SK-N-SH (cell line): ENCODE data around the gene EEF1AKMT4. TPM values are rescaled to one million over a fixed set of nuclear protein-coding genes. Genes with fewer than 3 reads are reported as not detected.

Experiments used
- CTCF ChIA-PET: fragments of 300-600, 350-600 bp; formaldehyde crosslinking; extraction: SDS; loops from one replicate; lab custom pipeline; 2021; lab: Yijun Ruan, JAX
- POLR2A ChIA-PET: fragments of 350-600 bp; sonication (Branson Sonifier 250); formaldehyde crosslinking; extraction: SDS; loops from one replicate; lab custom pipeline; 2020; ENCODE audit warnings: antibody characterized with exemption, inconsistent platforms; lab: Yijun Ruan, JAX
- DNase-seq: peaks from one replicate; pipeline ENCODE4 v3.0.0; 2012
- H2AFZ ChIP-seq: fragments of 200-600 bp; sonication (generic); 2 replicates; pipeline ENCODE4 v1.8.1; 2016; ENCODE audit warnings: antibody characterized with exemption, mild to moderate bottlenecking, low read depth
- H3F3A ChIP-seq: fragments of 200-600 bp; sonication (generic); replicated peaks from 2 replicates; pipeline ENCODE3; 2016; ENCODE audit warnings: antibody characterized with exemption, mild to moderate bottlenecking; ENCODE audit not compliant: insufficient read depth
- H3K27ac ChIP-seq, 2 experiments: fragments of 200-500 bp in 1 of 2; fragments of 200-600 bp in 1 of 2; sonication (Bioruptor generic) in 1 of 2; sonication (generic), shearing (Covaris generic) in 1 of 2; 2 replicates each; pipeline versions ENCODE4 v1.5.1 to v1.6.1; 2014 to 2016; ENCODE audit warnings: low read depth in 2 of 2, inconsistent platforms in 1 of 2, low read length in 1 of 2, mild to moderate bottlenecking in 1 of 2, mixed read lengths in 1 of 2
- H3K27me3 ChIP-seq: fragments of 200-600 bp; sonication (generic), shearing (Covaris generic); 2 replicates; pipeline ENCODE4 v1.6.1; 2016; ENCODE audit warnings: mixed run types; ENCODE audit not compliant: insufficient read depth
- H3K36me3 ChIP-seq, 2 experiments: fragments of 200-500 bp in 1 of 2; fragments of 200-600 bp in 1 of 2; sonication (Bioruptor generic) in 1 of 2; sonication (generic) in 1 of 2; replicated peaks in 1 of 2; 2 replicates each; pipeline versions ENCODE3 to v1.5.1; 2014 to 2016; ENCODE audit warnings: low read length in 1 of 2, mild to moderate bottlenecking in 1 of 2; ENCODE audit not compliant: insufficient read depth in 2 of 2, control insufficient read depth in 1 of 2
- H3K4me1 ChIP-seq, 2 experiments: fragments of 200-500 bp in 1 of 2; fragments of 200-600 bp in 1 of 2; sonication (Bioruptor generic) in 1 of 2; sonication (generic), shearing (Covaris generic) in 1 of 2; 2 replicates each; pipeline versions ENCODE4 v1.5.1 to v1.6.1; 2014 to 2016; ENCODE audit warnings: low read depth in 1 of 2, low read length in 1 of 2, mixed run types in 1 of 2; ENCODE audit not compliant: insufficient read depth in 2 of 2, control insufficient read depth in 1 of 2
- H3K4me2 ChIP-seq: fragments of 200-600 bp; sonication (generic), shearing (Covaris generic); 2 replicates; pipeline ENCODE4 v1.6.1; 2017; ENCODE audit warnings: mixed run types
- H3K4me3 ChIP-seq, 2 experiments: fragments of 200-500 bp in 1 of 2; fragments of 200-600 bp in 1 of 2; sonication (Bioruptor generic) in 1 of 2; sonication (generic), shearing (Covaris generic) in 1 of 2; 2 replicates each; pipeline versions ENCODE4 v1.5.1 to v1.8.1; 2014 to 2016; ENCODE audit warnings: low read depth in 2 of 2, inconsistent platforms in 1 of 2, low read length in 1 of 2, mild to moderate bottlenecking in 1 of 2, mixed read lengths in 1 of 2, moderate library complexity in 1 of 2
- H3K79me2 ChIP-seq: fragments of 200-600 bp; sonication (generic); 2 replicates; pipeline ENCODE4 v1.8.1; 2017; ENCODE audit warnings: mild to moderate bottlenecking; ENCODE audit not compliant: insufficient read depth
- H3K9ac ChIP-seq: fragments of 200-600 bp; sonication (generic); 2 replicates; pipeline ENCODE4 v1.6.1; 2017; ENCODE audit warnings: mixed run types
- H3K9me2 ChIP-seq: fragments of 200-600 bp; sonication (generic); 2 replicates; pipeline ENCODE4 v1.6.1; 2017; ENCODE audit warnings: mixed run types
- H3K9me3 ChIP-seq: fragments of 200-600 bp; sonication (generic); 2 replicates; pipeline ENCODE4 v1.6.1; 2017; ENCODE audit warnings: mixed run types, mild to moderate bottlenecking, moderate library complexity
- H4K20me1 ChIP-seq: fragments of 200-600 bp; sonication (generic); 2 replicates; pipeline ENCODE4 v1.6.1; 2017; ENCODE audit warnings: mild to moderate bottlenecking, mixed run types; ENCODE audit not compliant: insufficient read depth
- ELF1 ChIP-seq: IDR thresholded peaks from 2 replicates; pipeline ENCODE4 v1.4.0; 2012
- EP300 ChIP-seq, 2 experiments: IDR thresholded peaks; 2 replicates each; pipeline versions ENCODE4 v1.4.0 to v1.6.1; 2012; ENCODE audit warnings: borderline replicate concordance in 1 of 2, low read depth in 1 of 2, low read length in 1 of 2
- GABPA ChIP-seq: IDR thresholded peaks from 2 replicates; pipeline ENCODE4 v1.4.0; 2012; ENCODE audit warnings: low read depth, mild to moderate bottlenecking
- NFIC ChIP-seq: IDR thresholded peaks from 2 replicates; pipeline ENCODE4 v1.4.0; 2012; ENCODE audit warnings: borderline replicate concordance
- POLR2AphosphoS5 ChIP-seq: IDR thresholded peaks from 2 replicates; pipeline ENCODE4 v1.6.1; 2012; ENCODE audit warnings: low read depth, low read length
- RXRA ChIP-seq: IDR thresholded peaks from 2 replicates; pipeline ENCODE4 v1.4.0; 2012; ENCODE audit warnings: low read depth, mild to moderate bottlenecking, borderline replicate concordance
- SIN3A ChIP-seq: IDR thresholded peaks from 2 replicates; pipeline ENCODE4 v1.6.1; 2012; ENCODE audit warnings: low read depth, mild to moderate bottlenecking, low read length, moderate library complexity, borderline replicate concordance
- SMC3 ChIP-seq: IDR thresholded peaks from 2 replicates; pipeline ENCODE4 v1.6.1; 2012; ENCODE audit warnings: low read depth, low read length, improper control_type of control experiment
- TAF1 ChIP-seq: IDR thresholded peaks from 2 replicates; pipeline ENCODE4 v1.6.1; 2012; ENCODE audit warnings: low read depth, mild to moderate bottlenecking, low read length, moderate library complexity, borderline replicate concordance
- TCF12 ChIP-seq: IDR thresholded peaks from 2 replicates; pipeline ENCODE4 v1.4.0; 2012
- WGBS: methylation state at CpG from one replicate; pipeline ENCODE4 v1.1.6; 2017; ENCODE audit warnings: low lambda C conversion rate; 5-methylcytosine and 5-hydroxymethylcytosine counted together
- polyA plus RNA-seq, 3 experiments: library from polyadenylated mRNA; depleted of rRNA; stranded (reverse); fragments of >200 nt; gene quantifications; 2 replicates each; pipeline ENCODE4 v1.2.3, GENCODE V29; 2012
- TF ChIP-seq, protein P1 (sequence below): IDR thresholded peaks from 2 replicates; pipeline ENCODE4 v1.6.1; 2012; ENCODE audit warnings: mild to moderate bottlenecking, low read depth, low read length, moderate library complexity
- TF ChIP-seq, protein P2 (sequence below): IDR thresholded peaks from 2 replicates; pipeline ENCODE4 v1.4.0; 2012; ENCODE audit warnings: low read depth, borderline replicate concordance
- TF ChIP-seq, protein P3 (sequence below): IDR thresholded peaks from 2 replicates; pipeline ENCODE4 v1.4.0; 2012; ENCODE audit warnings: low read depth

EEF1AKMT4 gene
- polyA plus RNA-seq, 1 of the 3 experiments (the other 2 are of a cell fraction), result 9.3 TPM

DNA sequence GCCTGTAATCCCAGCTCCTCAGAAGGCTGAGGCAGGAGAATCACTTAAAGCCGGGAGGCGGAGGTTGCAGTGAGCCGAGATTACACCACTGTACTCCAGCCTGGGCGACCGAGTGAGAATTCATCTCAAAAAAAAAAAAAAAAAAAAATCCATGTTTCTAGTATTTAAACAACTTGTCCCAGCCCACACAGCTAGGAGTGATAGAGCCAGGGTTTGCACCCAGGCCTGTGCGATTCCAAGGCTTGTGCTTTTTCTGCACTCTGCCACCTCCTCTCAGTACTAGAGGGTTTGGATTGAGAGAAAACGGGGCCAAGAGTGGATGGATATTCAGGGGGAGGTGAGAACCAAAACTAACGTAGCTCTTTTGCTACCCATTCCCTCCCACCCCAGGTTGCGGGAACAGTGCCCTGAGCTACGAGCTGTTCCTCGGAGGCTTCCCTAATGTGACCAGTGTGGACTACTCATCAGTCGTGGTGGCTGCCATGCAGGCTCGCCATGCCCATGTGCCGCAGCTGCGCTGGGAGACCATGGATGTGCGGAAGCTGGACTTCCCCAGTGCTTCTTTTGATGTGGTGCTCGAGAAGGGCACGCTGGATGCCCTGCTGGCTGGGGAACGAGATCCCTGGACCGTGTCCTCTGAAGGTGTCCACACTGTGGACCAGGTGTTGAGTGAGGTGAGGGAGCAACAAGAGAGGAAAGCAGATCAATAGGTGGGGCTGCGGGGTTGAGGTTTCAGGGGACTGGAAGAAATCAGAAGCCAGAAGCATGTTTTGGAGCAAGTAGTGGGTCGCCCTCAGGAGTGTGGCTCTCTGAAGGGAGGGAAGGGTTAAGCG, 7.8 kb downstream of the EEF1AKMT4 start:
- Histone ChIP-seq H3K9ac (no peak overlapping the region), H3K9me2 (no peaks in the 10 kb centered on the region), H3K4me2 (no peak overlapping the region), H3K27ac (no peak overlapping the region), H3K79me2 (no peaks in the 10 kb centered on the region), H3K36me3 (no peaks in the 10 kb centered on the region), H3K27me3 (no peaks in the 10 kb centered on the region), H3K9me3 (no peaks in the 10 kb centered on the region), H3K4me1 (peaks cover 0 to 17% of the 10 kb centered on the region in 2 experiments; a peak in 1 of 4 replicates), H3F3A (peaks cover 4% of the 10 kb centered on the region), H3K4me3 (no peak overlapping the region), H4K20me1 (peaks cover 24% of the 10 kb centered on the region), H2AFZ (no peak overlapping the region)
- TF ChIP-seq, protein P1, sequence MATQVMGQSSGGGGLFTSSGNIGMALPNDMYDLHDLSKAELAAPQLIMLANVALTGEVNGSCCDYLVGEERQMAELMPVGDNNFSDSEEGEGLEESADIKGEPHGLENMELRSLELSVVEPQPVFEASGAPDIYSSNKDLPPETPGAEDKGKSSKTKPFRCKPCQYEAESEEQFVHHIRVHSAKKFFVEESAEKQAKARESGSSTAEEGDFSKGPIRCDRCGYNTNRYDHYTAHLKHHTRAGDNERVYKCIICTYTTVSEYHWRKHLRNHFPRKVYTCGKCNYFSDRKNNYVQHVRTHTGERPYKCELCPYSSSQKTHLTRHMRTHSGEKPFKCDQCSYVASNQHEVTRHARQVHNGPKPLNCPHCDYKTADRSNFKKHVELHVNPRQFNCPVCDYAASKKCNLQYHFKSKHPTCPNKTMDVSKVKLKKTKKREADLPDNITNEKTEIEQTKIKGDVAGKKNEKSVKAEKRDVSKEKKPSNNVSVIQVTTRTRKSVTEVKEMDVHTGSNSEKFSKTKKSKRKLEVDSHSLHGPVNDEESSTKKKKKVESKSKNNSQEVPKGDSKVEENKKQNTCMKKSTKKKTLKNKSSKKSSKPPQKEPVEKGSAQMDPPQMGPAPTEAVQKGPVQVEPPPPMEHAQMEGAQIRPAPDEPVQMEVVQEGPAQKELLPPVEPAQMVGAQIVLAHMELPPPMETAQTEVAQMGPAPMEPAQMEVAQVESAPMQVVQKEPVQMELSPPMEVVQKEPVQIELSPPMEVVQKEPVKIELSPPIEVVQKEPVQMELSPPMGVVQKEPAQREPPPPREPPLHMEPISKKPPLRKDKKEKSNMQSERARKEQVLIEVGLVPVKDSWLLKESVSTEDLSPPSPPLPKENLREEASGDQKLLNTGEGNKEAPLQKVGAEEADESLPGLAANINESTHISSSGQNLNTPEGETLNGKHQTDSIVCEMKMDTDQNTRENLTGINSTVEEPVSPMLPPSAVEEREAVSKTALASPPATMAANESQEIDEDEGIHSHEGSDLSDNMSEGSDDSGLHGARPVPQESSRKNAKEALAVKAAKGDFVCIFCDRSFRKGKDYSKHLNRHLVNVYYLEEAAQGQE, result no peak
- TF ChIP-seq POLR2AphosphoS5, result no peak
- no peak for TF ChIP-seq NFIC
- TF ChIP-seq ELF1, result no peak
- TF ChIP-seq GABPA, result no peak
- TF ChIP-seq, protein P2, sequence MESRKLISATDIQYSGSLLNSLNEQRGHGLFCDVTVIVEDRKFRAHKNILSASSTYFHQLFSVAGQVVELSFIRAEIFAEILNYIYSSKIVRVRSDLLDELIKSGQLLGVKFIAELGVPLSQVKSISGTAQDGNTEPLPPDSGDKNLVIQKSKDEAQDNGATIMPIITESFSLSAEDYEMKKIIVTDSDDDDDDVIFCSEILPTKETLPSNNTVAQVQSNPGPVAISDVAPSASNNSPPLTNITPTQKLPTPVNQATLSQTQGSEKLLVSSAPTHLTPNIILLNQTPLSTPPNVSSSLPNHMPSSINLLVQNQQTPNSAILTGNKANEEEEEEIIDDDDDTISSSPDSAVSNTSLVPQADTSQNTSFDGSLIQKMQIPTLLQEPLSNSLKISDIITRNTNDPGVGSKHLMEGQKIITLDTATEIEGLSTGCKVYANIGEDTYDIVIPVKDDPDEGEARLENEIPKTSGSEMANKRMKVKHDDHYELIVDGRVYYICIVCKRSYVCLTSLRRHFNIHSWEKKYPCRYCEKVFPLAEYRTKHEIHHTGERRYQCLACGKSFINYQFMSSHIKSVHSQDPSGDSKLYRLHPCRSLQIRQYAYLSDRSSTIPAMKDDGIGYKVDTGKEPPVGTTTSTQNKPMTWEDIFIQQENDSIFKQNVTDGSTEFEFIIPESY, result no peak
- no peak for TF ChIP-seq SMC3
- no peak for TF ChIP-seq TCF12
- no peak for TF ChIP-seq EP300 (IDR thresholded peaks at IDR 0.05; ENCODE audit: borderline replicate concordance in 1 of 2, low read depth in 1 of 2, low read length in 1 of 2)
- TF ChIP-seq RXRA, result no peak
- no peak for TF ChIP-seq SIN3A
- TF ChIP-seq, protein P3, sequence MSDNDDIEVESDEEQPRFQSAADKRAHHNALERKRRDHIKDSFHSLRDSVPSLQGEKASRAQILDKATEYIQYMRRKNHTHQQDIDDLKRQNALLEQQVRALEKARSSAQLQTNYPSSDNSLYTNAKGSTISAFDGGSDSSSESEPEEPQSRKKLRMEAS, result no peak
- no peak for TF ChIP-seq TAF1
- ChIA-PET CTCF (interaction anchor here (0.7 to 1.9 kb wide), 3 partner anchors 27 to 339 kb away, joined by 4 to 7 read pairs (median 5); no protein-coding TSS in a partner anchor), POLR2A (no interaction called here)
- WGBS, result 90% methylated on average over 21 of the region's 23 CpGs
- DNase-seq, result no peak
